ENCODE measurements around the gene EIF4B.
"Not testable (repeated sequence)": the region's sequence is repeated elsewhere in the genome, so short reads cannot be mapped to it uniquely, and the experiment has no call there.

Gene EIF4B

DNA sequence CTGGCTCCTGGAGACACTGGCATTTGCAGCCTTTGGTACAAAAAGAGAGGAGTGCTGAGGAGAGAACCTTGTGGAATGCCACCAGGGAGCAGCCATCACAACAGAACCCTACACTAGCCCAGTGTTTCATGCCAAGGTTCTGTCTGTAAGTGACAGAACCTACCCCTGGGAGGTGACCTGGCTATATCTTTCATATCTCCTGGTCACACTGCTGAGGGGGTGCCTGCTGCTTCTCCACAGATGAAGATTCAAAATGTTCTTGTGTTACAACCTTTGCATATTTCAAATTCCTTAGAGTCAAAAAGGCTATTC lies 12.7 kb upstream of the EIF4B start:
- DNase-seq: no peak

DNA sequence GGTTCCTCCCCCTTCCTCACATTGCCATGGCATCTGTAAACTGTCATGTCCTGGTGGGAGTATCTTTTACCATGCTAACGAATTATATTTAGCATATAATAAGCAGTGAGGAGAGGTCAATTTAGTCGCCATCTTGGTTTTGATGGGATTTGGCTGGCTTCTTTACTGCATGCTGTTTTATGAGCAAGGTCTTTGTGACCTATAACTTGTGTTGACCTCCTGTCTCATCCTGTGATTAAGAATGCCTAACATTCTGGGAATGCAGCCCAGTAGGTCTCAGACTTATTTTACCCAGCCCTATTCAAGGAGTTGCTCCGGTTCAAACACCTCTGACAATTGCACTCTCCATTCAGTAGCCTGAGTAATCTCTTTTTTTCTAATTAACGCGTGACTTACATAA lies 2.1 kb upstream of the EIF4B start:
- DNase-seq: no peak

DNA sequence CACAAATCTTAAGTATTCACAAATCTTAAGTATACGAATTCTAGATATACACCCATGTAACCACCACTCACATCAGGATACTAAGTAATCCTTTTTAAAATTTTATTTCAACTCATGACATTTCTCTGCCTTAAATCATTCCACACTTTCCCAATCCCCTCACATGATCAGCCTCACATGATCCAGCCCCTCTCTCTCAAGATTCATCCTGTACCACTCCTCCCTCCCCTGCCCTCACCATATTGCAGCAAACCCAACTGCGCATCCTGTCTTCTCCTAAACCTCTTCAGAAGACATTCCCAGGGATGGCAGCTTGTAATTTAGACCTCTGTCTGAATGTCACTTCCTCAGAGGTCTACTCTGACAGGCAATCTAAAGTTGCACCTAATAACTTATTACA lies 1.7 kb upstream of the EIF4B start:
- no peak for DNase-seq

DNA sequence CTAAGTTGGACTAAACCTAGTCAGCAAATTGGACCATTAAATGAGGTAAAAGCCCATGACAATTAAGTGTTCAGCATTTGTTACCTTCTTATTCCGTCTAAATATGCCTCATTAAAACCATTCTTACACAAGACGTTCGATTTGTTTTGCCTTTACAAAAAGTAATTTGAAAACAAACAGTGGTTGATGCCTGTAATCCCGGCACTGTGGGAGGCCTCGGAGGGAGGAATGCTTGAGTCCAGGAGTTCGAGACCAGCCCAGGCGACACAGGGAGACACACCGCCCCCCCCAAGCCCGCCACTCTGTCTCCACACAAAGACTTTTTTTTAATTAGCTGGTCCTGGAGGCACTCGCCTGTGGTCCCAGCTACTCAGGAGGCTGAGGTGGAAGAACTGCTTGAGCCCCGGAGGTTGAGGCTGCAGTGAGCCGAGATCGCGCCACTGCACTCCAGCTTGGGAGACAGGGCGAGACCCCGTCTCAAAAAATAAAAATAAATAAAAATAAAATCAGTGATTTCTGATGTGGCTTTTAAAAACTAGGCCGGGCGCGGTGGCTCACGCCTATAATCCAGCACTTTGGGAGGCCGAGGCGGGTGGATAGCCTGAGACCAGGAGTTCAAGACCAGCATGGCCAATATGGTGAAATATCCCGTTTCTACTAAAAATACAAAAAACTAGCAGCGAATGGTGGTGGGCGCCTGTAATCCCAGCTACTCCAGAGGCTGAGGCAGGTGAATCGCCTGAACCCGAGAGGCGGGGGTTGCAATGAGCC lies 856 bp upstream of the EIF4B start:
- DNase-seq: peak; percentile 7

DNA sequence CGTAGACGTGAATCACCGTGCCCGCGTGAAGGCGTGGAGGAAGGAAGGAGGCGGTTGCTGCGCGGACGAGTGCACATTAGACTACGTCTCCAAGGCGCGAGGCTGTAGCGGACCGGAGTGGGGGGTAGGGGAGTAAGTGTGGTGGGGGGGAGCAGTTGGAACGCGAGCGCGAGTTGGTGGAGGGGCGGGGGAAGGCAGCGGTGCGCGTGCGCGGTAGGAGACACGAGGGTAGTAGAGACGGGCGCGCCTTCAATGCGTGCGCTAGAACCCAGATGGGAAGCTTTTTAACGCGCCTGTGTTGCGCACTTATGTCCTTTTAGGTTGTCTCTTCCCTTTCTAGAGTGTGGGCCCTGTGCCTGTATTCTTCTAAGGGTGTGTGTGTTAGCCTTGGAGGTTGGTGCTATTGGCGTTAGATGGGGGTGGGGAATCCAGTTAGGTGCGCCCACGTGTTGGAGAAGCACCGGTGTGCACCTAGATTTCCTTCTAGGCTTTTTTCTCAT lies 604 bp downstream of the EIF4B start:
- DNase-seq: peak; percentile 63

DNA sequence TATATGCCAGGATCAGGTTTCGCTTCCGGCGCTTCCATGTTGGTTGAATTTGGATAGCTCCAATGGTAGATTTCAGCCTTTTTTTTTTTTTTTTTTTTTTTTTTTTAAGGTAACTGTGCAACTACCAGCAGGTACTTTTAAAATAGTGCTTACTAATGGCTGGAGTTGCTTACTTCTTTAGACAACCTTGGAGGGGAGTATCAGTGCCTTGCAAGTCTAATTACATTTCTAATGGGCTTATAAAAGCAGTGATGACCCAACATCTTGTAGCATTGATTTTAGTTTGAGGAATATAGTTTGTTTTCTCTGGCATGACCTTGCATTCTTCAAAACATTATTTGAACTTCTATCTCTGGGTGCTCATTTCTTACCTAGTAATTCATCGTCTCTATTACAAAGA lies 1.1 kb downstream of the EIF4B start:
- no peak for DNase-seq

DNA sequence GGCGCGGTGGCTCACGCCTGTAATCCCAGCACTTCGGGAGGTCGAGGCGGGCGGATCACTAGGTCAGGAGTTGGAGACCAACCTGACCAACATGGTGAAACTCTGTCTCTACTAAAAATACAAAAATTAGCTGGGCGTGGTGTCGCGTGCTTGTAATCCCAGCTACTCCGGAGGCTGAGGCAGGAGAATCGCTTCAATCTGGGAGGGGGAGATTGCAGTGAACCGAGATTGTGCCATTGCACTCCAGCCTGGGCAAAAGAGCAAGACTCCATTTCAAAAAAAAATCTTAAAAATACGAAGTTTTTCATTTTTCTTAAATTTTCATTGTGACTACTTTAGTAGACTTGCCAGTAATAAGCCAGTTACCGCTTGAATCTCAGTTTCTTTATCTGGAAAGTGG lies 2.5 kb downstream of the EIF4B start:
- not testable (repeated sequence) for DNase-seq

DNA sequence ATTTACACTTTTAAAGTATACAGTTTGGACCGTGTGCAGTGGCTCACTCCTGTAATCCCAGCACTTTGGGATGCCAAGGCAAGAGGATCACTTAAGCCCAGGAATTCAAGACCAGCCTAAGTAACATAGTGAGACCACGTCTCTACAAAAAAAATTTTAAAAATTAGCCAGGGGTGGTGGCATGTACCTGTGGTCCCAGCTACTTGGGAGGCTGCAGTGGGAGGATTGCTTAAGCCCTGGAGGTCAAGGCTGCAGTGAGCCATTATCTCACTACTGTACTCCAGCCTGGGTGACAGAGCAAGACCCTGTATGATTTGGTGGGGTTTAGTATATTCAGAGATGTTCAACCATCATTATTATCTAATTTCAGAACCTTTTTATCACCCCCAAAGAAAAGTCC lies 4.7 kb downstream of the EIF4B start:
- DNase-seq: no peak

DNA sequence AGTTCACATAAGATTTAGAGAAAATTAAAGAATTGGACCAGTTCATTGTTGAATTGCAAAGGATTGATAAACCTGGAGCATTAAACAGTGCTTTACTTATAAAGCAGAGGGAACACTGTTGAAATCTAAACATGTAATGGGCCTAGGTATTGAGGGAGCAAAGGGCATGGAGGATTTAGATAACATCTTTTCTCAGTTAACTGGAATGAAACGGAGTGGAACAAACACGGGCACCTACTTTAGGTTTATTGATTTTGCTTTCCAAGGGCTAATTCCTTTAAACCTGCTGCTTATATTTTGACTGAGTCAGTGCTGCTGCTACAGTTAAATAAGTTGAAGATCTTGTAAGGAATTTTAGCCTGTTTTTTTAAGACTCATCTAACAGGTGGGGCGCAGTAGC lies 5.6 kb downstream of the EIF4B start:
- DNase-seq: no peak

DNA sequence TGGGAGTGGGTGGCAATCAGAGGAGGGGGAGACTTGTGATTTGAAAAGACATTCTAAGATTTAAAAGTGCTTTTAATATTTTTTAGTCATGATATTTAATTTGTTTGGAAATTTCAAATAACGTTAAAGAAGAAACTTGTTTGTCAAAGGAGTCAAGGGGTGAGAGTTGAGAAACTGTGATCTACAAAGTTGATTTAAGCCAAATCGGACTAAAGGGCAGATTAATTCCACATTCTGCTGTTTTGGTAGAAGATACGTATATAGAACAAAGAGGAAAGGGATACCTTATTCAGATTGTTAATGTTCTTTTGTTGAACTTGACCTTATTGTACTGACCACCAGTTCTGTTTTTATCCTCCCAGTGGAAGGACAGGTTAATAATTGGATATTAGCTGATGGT lies 6.7 kb downstream of the EIF4B start:
- no peak for DNase-seq

DNA sequence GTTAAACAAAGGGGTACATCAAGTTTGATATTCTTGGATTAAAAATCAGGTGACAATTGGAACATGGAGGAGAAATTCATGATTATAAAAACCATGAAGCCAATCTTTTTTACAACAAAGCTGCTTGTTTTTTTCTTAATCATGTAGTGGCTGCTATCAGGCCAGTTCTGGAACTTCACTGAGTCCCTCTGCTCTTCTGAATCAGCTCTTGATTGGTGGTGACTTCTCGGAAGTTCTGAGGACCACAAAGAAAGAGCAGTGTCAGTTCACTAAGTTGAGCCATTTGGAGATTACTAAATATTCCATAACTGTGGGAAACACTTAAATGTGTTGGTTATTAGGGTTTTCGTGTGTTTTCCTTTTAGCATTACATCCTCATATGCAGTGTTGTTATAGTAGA lies 8.5 kb downstream of the EIF4B start:
- no peak for DNase-seq

DNA sequence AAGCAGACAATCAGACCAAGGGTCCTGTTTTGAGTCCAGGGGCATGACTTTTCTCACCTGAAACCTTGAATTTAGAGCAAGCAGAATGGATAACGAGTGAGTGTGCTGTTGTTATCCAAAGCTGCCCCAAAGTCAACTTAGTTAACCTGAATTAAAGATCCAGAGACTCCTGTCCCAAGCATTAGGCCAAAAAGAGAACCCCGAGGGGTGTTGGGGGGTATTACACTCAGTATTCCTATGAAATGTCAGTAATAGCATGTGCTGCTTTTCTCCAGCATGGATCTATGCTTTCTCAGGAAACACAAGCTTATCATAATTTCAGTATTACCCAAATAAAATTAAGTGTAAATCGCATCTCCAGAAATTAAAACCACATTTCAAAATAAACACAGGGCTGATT lies 19.0 kb downstream of the EIF4B start:
- no peak for DNase-seq

DNA sequence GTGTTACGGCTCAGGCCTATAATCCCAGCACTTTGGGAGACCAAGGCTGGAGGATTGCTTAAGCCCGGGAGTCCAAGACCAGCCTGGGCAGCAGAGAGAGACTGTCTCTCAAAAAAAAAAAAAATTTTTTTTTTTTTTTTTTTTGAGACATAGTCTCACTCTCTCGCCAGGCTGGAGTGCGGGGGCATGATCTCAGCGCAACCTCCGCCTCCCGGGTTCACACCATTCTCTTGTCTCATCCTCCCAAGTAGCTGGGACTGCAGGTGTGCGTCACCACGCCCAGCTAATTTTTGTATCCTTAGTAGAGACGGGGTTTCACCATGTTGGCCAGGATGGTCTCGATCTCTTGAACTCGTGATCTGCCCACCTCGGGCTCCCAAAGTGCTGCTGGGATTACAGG lies 20.8 kb downstream of the EIF4B start:
- not testable (repeated sequence) for DNase-seq

DNA sequence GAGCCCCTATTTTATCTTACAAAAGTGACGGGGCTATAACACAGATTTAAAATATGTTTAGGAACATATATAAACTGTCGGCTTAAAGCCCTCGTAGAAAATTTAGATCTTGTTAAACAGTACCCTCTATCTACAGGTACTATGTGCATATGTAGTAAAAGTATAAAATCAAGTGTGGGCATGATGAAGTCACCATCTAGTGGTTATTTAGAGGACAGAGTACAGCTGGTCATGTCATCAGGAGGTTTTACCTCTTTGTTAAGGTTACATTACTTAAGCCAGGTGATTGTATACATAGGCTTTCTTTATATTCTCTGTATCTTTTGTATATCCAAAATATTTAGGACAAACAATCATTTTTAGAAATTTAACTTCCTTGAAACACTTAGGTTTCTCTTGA lies 25.4 kb downstream of the EIF4B start:
- DNase-seq: no peak

DNA sequence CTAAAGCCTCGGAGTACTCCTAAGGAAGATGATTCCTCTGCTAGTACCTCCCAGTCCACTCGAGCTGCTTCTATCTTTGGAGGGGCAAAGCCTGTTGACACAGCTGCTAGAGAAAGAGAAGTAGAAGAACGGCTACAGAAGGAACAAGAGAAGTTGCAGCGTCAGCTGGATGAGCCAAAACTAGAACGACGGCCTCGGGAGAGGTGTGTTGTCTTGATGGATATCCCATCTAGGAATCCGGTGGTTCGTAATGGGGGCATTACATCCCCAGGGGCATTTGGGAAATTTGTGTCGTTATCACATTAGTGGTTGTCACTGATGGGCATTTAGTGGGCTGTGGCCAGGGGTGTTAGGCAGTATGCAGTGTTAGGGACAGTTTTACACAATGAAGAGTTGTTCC lies 27.6 kb downstream of the EIF4B start:
- not testable (repeated sequence) for DNase-seq

DNA sequence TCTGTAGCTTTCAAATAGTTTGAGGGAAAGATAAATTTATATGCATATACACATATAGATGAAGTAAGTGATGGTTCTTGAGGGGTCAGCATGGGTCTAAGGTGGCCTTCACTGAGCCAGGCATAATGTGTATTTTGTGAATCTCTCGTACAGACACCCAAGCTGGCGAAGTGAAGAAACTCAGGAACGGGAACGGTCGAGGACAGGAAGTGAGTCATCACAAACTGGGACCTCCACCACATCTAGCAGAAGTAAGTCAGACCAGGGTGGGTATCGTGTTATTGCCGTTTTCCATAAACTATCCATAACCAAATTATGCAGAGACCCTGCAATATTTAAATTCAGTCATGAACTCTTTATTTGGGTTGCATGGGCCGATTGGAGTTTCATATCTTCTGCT lies 28.2 kb downstream of the EIF4B start:
- no peak for DNase-seq

DNA sequence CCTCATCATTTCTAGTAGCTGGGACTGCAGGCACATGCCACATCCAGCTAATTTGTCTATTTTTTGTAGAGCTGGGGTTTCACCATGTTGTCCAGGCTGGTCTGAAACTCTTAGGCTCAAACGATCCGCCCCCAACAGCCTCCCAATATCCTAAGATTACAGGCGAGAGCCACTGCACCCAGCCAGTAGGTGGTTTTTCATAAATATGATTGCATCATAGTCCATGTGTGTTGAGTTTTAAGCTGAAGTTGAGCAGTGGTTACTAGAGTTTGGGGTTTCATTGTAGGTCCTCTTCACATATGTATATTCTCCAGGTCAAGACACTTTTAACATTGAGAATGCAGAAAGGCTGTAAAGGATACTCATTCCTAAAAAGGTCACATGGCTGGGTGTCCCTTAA lies 30.5 kb downstream of the EIF4B start:
- DNase-seq: no peak

DNA sequence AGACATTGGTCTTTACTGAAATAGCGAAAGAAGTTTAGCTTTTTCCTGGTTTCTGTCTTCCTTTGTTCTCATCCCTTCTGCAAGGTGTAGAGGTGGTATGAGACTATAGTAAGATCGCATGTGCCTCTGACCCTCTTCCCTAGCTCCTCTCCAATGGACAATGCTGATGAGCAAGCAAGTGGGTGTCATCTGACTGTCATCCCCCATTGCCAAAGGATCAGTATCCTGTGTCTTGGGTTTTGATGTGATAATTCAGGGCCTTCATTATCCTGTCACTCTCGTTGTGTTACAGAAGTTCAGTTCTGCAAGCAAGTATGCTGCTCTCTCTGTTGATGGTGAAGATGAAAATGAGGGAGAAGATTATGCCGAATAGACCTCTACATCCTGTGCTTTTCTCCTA lies 33.6 kb downstream of the EIF4B start:
- DNase-seq: no peak

DNA sequence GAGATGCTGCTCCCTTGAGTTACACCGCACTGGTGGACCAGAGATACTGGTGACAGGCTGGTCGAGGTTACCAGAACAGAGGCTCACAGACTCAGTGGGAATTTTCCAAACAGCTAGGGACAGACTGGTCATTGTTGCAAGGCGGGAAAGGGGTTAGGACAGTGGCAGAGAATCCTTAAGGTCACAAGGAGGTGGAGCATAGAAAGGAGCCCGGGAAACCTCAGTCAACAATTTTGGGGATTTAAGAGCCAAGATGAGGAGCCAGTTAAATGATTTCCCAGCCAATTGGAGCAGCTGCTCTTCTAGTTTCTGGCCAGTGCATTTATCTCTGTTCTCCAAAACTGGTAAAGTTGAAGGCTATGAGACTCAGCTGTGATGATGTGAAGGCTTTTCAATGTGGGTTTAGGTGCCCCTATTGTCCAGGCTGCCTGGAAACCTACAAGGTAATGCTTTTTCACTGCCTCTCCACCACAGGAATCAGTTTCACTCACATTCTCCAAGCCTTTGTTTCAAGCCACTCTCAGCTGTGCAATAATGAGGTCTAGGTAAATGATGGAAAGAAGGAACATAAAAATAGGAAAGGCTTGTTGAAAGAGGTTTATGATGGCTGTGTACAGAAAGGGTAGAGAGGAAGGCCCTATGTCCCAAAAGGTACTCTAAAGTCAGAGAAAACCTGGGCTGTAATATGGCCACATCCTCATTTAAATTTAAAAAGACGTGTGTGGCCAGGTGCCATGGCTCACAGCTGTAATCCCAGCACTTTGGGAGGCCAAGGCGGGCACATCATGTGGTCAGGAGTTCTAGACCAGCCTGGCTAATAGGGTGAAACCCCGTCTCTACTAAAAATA lies 36.6 kb downstream of the EIF4B start:
- no peak for DNase-seq

DNA sequence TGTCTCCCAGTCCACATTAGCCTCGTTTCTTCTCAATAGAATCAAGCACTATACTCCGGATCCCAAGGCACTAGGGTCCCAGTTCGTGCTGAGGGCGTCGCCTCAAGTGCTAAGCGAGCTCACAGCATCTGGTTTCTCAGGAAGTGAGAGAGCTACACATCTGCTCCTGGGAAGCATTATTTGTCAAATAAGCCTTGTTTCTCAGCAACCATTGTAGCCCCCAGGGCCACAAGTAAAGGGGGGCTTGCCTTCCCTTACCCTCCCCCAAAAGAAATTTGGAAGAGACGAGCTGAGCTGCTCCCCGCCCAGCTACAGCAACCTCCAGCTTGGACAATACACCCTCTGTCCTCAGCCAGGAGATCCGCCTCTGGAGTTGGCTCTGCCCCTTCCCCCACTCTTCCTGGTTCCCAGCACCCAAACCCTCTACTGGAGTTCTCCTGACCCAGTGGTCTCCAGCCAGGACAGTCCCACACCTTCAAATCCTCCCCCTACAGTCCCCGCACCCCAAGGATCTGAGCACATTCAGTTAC lies 37.9 kb downstream of the EIF4B start:
- DNase-seq: no peak

DNA sequence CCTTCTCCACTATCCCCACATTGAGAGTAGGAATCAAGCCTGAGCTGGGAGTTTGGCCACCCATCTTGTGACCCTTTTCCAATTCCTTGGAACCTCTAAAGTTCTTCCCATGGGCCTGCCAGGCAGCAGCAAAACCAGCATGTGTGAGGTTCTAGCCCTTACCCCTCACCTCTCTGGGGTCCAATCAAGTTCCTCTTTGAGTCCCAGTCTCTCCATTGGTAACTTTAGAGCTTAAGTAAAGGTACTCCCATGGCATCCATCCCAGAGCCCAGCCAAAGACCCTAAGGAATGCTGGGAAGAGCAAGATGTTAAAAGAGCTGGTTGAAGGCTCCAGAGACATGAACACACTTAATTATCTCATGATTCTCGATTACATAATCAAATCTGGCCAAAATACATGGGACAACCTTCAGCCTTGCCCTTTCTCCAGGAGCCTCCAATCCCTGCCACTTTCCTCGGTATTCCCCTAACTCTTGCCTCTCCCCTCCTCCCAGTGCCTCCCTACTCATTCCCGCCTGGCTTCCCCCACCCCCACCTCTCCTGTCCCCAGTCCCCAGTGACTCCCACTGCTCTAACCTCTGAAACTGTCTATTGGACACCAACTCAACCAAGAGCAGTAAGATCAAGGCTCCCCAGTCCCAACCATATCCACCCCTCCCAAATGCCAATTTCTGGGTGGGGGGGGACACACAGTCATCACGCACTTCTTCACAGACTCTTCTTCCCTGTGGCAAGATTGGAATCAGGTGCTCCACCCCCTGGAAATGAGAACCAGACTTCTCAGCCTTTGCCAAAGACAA lies 38.8 kb downstream of the EIF4B start:
- DNase-seq: no peak

DNA sequence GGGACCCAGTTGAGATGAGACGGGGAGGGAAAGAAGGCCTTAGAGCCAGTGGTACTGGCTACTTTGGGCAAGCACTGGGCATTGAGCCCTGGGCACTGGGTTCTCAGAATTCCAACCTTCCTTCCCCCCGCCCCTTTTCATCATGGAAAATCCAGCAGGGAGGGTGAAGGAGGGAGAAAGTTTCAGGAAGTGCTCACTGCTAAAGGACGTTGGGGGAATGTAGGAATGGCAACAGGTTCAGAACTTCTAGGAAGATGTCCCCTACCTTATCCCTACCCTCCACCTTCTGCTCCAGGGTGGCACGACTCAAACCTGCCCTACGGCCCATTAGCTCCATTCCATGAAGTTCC lies 39.4 kb downstream of the EIF4B start:
- DNase-seq: no peak

DNA sequence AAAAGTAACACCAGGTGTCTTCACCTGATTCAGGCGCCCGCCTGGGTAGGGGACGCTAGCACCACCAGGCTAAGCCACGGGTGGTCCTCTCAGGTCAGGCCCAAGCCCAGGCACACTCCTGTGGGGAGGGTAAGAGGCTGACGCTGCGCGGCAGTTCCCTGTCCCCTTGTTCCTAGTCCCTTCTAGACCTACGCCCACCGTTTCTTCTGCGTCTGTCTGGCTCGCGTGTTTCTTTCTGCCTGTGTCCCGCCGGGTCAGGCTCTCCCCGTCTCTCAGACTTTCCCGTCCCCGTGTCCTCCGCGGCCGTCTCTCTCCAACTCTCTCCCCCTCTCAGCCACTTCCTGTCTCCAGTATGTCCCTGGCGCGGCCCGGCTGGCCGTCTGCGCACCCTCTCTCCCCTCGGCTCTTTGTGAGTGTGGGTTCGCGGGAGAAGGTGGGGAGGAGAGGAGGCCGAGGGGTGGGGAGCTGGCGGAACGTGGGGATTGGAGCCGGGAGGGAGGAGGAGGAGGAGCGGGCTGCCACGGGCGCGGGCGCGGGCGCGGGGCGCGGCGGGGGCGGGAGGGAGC lies 40.5 kb downstream of the EIF4B start:
- DNase-seq: peak; percentile 74
